ENCODE measurements around the gene PRDM16. TPM values are rescaled to one million over a fixed set of nuclear protein-coding genes. Genes with fewer than 3 reads are reported as not detected.

The PRDM16 gene
- total and polyA plus RNA-seq, 2 of the 4 experiments (the other 2 are of a cell fraction): 0.02 TPM; not detected in 1

- no peak overlapping the region for H3K27ac ChIP-seq (ENCODE audit: insufficient read depth, low read length)
- CTCF ChIA-PET: no interaction called here
- BruUV-seq (replicated peaks): no TSS peak
These were observed 224.0 kb downstream of the PRDM16 start for GRCh38 chr1:3292868-3293562.

More at GRCh38 chr1:3292868-3293562, 224.0 kb downstream of the PRDM16 start:
- Histone ChIP-seq H2AFZ (replicated peaks; ENCODE audit: low read length, poor library complexity) (no peak overlapping the region), H3K18ac (ENCODE audit: low read depth, low read length) (no peak overlapping the region), H3K23ac (ENCODE audit: low read depth, low read length) (no peak overlapping the region), H2AK9ac (replicated peaks; ENCODE audit: low read depth, low read length, poor library complexity) (no peak overlapping the region), H3K56ac (ENCODE audit: extremely low read depth, insufficient read depth, low read length) (no peak overlapping the region), H3K14ac (replicated peaks; ENCODE audit: low read depth, low read length) (no peak overlapping the region), H3K9me3 (ENCODE audit: control insufficient read depth, insufficient read depth, low read length) (no peaks in the 10 kb centered on the region), H2AK5ac (ENCODE audit: low read depth, low read length) (no peak overlapping the region), H3K4me2 (ENCODE audit: low read depth, low read length) (no peak overlapping the region), H4K20me1 (ENCODE audit: insufficient read depth, low read length) (no peaks in the 10 kb centered on the region), H3K27me3 (ENCODE audit: control insufficient read depth, insufficient read depth, low read length) (peaks cover 11% of the 10 kb centered on the region; the same call in 1 of the 2 replicates), H3K79me1 (ENCODE audit: low read depth in 1 of 2, low read length in 2 of 2) (no peaks in the 10 kb centered on the region), H2BK120ac (ENCODE audit: low read depth, low read length) (no peak overlapping the region), H3K4ac (ENCODE audit: low read depth, low read length) (no peak overlapping the region), H2BK20ac (ENCODE audit: low read depth, low read length) (no peak overlapping the region), H2BK15ac (ENCODE audit: low read depth, low read length) (no peak overlapping the region), H3K4me3 (ENCODE audit: insufficient read depth, low read depth, low read length) (no peak overlapping the region), H3K4me1 (ENCODE audit: control insufficient read depth, insufficient read depth, low read length) (no peaks in the 10 kb centered on the region), H3K9ac (ENCODE audit: low read depth, low read length) (no peak overlapping the region), H4K91ac (ENCODE audit: insufficient read depth, low read depth, low read length) (no peak overlapping the region), H3K9me1 (ENCODE audit: insufficient read depth, low read length) (no peaks in the 10 kb centered on the region), H4K8ac (ENCODE audit: low read depth in 2 of 2, low read length in 2 of 2) (no peak overlapping the region), H2BK5ac (ENCODE audit: low read depth, low read length, poor library complexity, severe bottlenecking) (no peak overlapping the region), H3K36me3 (ENCODE audit: control insufficient read depth, insufficient read depth, low read length) (no peaks in the 10 kb centered on the region), H4K5ac (ENCODE audit: low read depth, low read length) (no peak overlapping the region)
- POLR2A ChIA-PET (ENCODE audit: unreplicated experiment): no interaction called here
- 72% methylated on average over 12 of the region's 26 CpGs; no CpG with 5 or more reads in 1 of the 2 experiments for WGBS, 2 experiments (ENCODE audit: extremely low coverage in 2 of 2, insufficient read length in 1 of 2)
- TF ChIP-seq CTCF (conservative IDR thresholded peaks at IDR 0.05; ENCODE audit: low read depth, low read length) (no peak), MXI1 (IDR thresholded peaks at IDR 0.05; ENCODE audit: borderline replicate concordance, low read depth, low read length) (no peak), CHD1 (IDR thresholded peaks at IDR 0.05; ENCODE audit: low read depth, low read length) (no peak), FOS (IDR thresholded peaks at IDR 0.05; ENCODE audit: low read depth, low read length) (no peak), BHLHE40 (IDR thresholded peaks at IDR 0.05; ENCODE audit: low read depth, low read length) (no peak), CEBPB (IDR thresholded peaks at IDR 0.05; ENCODE audit: low read depth, low read length) (no peak), ELK1 (IDR thresholded peaks at IDR 0.05; ENCODE audit: borderline replicate concordance, low read depth, low read length) (no peak), USF2 (IDR thresholded peaks at IDR 0.05; ENCODE audit: low read depth, low read length) (no peak), RFX5 (IDR thresholded peaks at IDR 0.05; ENCODE audit: low read depth, low read length) (no peak), RAD21 (IDR thresholded peaks at IDR 0.05; ENCODE audit: low read length) (no peak), POLR2A (IDR thresholded peaks at IDR 0.05; ENCODE audit: low read depth, low read length) (no peak), SMC3 (IDR thresholded peaks at IDR 0.05; ENCODE audit: low read depth, low read length) (no peak), MAZ (IDR thresholded peaks at IDR 0.05; ENCODE audit: borderline replicate concordance, low read depth, low read length) (no peak)
- dilution Hi-C loops (cut with HindIII; ENCODE audit: low sequenced_read_pairs, unreplicated experiment): no loop called here
- no peak for DNase-seq
- in situ Hi-C loops (cut with MboI; ENCODE audit: low sequenced_read_pairs): no loop called here
- ATAC-seq (ENCODE audit: low read depth): no peak
- intact Hi-C loops (cut with micrococcal nuclease): no loop called here
